GM18517 (cell line): ENCODE data around the gene ABCB6.
A peak's percentile ranks its signal among the peaks of the same experiment; 100 is the strongest.

Experiments
- ATAC-seq: cut with Tn5 transposase; IDR thresholded peaks from one replicate; pipeline ENCODE4 v1.9.1; 2021; ENCODE audit warnings: mild to moderate bottlenecking, moderate library complexity; ENCODE audit not compliant: unreplicated experiment

The ABCB6 gene

GRCh38 chr2:219186754-219187456, 31.9 kb downstream of the ABCB6 start:
- ATAC-seq: no peak

- no peak for ATAC-seq
These were observed 34.6 kb downstream of the ABCB6 start for GRCh38 chr2:219184121-219184520.

GRCh38 chr2:219183151-219183772, 35.5 kb downstream of the ABCB6 start:
- no peak for ATAC-seq

DNA sequence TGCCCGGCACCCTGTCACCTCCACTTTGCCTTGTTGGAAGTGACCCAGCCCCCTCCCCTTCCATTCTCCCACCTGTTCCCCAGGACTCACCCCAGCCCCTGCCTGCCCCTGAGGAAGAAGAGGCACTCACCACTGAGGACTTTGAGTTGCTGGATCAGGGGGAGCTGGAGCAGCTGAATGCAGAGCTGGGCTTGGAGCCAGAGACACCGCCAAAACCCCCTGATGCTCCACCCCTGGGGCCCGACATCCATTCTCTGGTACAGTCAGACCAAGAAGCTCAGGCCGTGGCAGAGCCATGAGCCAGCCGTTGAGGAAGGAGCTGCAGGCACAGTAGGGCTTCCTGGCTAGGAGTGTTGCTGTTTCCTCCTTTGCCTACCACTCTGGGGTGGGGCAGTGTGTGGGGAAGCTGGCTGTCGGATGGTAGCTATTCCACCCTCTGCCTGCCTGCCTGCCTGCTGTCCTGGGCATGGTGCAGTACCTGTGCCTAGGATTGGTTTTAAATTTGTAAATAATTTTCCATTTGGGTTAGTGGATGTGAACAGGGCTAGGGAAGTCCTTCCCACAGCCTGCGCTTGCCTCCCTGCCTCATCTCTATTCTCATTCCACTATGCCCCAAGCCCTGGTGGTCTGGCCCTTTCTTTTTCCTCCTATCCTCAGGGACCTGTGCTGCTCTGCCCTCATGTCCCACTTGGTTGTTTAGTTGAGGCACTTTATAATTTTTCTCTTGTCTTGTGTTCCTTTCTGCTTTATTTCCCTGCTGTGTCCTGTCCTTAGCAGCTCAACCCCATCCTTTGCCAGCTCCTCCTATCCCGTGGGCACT, 36.2 kb downstream of the ABCB6 start:
- no peak for ATAC-seq

GRCh38 chr2:219181531-219181930, 37.2 kb downstream of the ABCB6 start:
- ATAC-seq: no peak

- ATAC-seq: no peak
These were observed 37.8 kb downstream of the ABCB6 start for GRCh38 chr2:219180961-219181360.

- ATAC-seq: no peak
These were observed 38.9 kb downstream of the ABCB6 start for GRCh38 chr2:219179601-219180465.

DNA sequence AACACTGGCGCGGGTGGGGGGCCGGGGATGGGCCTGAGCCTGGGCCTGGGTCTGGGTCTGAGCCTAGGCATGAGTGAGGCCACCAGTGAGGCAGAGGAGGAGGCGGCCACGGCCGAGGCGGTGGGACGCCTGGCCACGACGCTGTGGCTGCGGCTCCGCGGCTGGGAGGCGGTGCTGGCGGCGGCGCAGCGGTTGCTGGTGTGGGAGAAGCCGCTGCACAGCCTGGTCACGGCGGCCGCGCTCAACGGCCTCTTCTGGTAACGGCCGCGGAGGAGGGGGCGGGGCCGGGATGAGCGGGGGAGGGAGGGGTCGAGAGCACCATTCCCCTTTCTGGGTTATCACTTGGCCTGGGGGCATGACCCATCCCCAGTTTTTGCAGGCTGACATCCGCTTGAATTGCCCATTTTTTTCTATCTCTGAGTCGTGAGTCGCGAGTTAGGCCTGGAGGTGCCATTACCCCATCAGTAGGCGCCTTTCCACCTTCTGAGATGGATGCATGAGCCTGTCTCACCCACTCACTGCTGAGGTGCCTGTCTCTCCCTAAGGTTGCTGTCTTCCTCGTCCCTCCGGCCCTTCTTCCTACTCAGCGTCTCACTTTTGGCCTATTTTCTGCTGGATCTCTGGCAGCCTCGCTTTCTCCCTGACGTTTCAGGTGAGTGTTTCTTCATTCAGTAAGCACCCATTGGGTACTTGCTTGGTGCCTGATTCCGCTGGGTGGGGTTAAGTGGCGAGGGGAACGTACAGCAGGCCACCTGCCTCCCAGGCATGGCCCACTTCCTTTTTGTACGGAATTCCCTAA, 40.2 kb downstream of the ABCB6 start:
- ATAC-seq: peak; percentile 6

DNA sequence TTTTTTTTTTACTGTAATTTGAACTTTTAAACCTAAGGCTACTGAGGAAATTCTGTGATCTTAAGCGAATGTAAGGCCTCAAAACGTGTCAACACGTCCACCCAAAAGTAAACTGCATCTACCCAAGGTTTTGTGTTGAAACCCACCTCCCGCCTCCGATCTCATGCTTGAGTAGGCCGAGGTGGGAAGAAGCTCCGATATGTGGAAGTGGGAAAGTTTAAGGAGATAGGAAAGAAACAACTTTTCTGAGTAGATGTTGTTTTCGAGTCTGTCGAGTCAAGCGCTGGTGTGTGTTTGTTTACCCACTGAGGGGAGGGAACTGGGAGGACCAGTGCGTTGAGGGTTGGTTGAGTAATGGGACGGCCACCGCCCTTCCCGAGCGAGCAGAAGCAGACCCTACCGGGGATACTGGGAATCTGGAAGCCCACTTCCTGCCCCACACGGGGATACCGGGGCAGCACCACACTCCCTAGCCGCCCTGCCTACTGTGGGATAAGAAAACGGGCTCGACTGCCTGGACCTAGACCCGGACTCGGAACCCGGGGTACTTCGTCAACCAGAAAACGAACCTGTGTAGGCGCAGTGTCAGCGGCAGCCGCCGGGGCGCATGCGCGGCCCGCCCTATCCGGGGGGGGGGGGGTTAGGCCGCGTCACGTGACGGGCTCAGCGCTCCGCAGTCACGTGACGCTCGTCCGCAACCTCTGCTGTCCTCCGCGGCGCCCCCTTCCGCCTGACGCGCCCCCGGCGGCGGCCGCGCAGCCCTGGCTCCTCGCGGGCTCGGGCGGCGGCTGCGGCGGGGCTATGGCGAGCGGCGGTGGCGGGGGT, 41.0 kb downstream of the ABCB6 start, which contains the start of gene RETREG2:
Gene RETREG2 (plus strand): TSS at position 724 of the 825 bp plus-strand sequence. CDS start 78 bp downstream, at position 802.
- ATAC-seq: peak; percentile 36

DNA sequence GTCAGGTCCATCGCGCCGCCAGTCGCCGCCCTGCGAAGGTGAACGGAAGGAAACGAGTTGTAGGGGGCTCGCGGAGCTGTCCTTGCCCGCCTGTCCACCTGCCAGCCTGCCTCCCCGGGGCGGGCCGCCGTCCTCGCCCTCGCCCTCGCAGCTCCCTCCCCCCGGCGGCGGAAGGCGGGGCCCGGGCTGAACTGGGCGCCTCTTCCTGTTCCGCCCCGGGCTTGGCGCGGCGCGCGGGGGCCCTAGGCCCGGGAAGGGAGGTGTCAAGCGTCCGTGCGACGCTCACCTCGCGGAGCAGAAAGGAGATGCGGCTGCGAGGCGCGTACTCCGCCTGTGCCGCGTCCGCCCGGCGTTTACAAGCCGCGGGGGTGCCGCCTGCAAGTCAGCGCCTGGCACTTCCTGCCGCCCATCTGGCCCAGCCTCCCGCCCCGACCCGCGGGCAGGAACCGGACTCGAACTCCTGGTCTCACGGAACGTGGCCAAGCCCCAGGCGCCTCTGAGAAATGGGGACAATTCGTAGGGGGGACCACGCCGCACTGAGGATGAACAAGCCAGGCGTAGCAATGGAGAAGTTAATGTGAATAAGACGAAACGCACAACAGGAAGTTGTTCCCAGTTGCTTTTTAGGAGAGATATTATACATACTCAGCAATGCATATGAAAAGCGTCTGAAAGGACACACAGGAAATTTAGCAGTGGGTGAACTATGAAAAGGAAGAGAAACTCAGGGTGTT, 41.8 kb downstream of the ABCB6 start, which contains the start of gene CNPPD1:
Gene CNPPD1 (minus strand): TSS at position 108 of the 734 bp plus-strand sequence. CDS start 97 bp downstream, at position 11.
- peak; percentile 54 for ATAC-seq

DNA sequence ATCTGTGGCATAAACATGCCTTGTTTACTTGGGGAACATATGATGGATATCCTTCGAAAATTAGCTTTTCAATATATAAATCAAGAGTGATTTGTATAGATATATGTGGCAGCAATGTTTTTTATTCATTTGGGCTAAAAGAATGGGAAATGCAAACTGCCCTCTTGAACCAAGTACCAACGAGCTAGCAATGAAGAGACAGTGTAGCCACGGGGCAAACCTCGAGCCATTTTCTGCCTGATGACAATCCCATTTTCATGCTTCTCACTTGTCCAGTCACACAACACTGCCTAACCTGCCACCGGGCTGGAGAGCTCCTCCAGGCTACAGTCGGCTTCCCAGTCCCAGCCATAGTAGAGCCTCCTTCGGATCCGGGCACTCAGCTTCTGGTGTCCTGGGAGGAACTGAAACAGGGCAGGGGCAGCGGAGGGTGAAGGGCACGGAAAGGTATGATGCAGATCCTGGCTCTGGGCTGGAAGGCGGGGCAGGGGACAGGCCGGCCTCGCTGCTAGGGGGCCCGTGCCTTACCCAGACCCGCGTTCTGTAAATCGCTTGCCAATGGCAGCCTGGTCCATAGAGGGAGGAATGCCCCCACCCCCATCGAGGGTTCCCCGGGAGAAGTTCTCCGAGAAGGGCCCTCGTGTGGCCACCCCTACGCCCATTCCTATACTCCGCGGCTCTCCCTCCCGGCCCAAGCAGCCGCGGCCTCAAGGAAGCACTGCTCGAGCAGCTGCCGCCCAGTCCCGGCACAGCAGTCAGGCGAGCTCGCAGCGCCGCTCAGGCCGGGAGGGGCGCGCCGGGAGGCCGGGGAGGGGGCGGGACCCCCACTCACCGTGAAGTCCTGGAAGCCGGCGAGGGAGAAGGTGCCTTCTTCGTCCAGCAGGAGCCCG, 42.6 kb downstream of the ABCB6 start:
- peak; percentile 23 for ATAC-seq

DNA sequence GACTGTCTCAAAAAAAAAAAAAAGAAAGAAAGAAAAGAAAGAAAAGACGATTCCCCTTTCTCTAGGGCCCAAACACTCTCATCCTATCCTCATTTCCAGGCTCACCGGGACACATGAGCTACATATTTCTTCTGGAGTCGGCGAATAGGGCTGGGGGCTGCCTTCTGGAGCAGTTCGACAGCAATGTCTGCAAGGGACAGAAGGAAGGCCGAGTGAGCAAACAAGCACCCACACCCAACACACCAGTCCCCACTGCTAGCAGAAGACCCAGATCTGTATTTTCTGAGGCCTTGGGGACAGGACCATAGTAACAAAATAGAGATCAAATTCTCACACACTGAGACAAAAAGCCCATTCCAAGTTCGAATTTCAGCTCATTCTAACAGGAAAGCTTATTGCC, 43.3 kb downstream of the ABCB6 start:
- ATAC-seq: no peak

DNA sequence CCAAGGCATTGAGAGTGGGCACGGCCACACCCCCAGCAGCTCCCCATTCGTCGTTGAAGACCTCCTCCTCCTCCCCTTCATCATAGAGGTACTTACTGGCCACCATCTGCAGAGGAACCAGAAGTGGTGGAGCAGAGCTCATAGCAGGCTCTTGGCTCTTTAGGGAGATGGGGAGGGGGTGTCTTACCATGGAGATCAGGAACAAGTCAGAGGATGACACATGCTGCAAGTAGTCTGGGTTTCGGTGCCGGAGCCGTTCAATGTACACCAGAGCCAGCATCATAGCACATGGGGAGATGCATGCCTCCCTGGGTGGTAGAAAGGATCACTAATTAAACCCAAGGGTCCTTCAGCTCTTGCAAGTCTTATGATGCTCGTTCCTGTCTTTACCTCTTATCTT, 44.0 kb downstream of the ABCB6 start:
- ATAC-seq: no peak

DNA sequence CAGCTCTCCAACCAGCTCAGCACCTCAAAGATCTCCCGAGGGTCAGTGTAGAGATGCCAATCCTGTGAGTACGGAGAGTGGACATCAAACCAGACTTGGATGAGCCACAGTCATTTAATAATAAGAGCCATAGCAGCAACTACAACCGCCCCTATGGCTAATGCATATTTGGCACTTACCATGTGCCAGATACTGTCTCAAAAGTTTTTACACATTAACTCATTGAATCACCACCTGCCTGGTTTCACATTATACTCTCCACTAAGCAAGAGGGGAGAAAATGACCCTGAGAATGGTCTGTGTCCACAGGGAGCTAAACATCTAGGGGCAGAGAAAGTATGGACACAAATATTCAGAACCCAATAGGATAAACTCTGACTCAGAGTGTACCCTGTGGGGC, 44.6 kb downstream of the ABCB6 start:
- ATAC-seq: no peak

DNA sequence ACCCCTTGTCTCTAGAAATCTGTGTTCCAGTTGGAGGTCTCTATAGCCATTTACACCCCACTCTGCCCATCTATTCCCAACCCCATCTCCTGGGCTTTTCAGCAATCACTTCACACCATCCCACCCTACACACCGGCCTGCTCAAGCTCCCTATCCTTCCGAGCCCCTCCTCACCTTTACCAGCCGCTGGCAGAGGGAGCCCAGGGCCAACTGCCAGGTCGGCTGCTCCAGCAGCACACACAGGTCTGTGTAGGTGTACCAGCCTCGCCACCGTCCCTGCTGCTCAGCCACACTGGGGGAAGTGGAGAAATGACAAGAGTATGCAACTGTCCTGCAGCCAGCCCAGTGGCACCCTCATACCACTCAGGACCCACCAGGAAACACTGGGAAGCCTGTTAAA, 45.6 kb downstream of the ABCB6 start:
- no peak for ATAC-seq

DNA sequence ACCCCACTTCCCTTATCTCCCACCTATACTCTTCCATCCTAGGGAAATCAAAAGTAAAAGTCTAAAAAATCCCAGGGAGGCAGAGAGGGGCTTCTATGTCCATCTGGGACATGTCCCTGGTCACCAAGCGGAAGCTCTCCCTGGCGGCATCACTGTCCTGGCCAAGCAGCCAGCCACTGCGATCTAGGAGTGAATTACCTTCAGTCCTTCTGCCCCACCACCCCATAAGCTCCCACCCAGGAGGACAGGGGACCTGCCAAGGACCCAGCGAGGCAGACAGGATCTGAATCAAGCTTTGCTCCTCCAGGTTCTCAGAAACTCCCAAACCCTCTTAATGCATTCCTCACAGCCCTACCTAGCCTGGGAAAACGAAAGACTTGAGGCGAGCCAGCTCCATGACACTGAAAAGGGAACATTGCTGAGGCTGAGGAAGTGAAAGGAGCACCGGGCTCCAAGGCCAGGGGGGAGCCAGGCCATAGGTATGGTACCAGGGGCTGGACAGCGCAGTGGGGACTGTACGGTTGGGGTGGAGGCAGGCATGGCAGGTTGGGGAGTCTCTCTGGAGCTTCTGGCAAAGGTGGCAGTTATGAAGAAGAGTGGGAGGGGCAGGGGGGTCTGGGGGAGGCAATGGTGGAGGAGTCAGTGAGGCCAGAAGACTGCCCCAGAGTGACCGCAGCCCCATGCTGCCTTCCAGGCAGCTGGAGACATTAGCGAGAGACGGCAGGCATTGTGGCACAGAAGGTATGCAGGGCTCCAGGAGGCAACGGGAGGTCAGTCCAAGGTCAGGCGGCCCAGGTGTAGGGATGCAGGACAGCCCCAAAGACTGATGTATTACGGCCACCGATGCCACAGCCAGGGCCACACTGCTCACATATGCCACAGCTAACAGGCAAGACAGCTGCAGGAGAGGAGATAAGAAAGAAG, 46.3 kb downstream of the ABCB6 start:
- ATAC-seq: no peak
